LNCaP clone FGC (cell line): Measurements from ENCODE around the gene GH2.
"Not testable (repeated sequence)": the region's sequence is repeated elsewhere in the genome, so short reads cannot be mapped to it uniquely, and the experiment has no call there.

Source experiments
- DNase-seq: peaks from one replicate; pipeline ENCODE4 v3.0.0-alpha.2; 2011; ENCODE audit warnings: low read depth
- H3K4me3 ChIP-seq: 2 replicates; pipeline ENCODE4 v1.5.1; 2011; ENCODE audit warnings: mild to moderate bottlenecking, low read depth, low read length, control low read depth
- TF ChIP-seq, protein P1 (sequence below): IDR thresholded peaks from 2 replicates; pipeline ENCODE4 v1.5.1; 2012; ENCODE audit warnings: mild to moderate bottlenecking; ENCODE audit not compliant: control insufficient read depth, insufficient read depth; ENCODE audit errors: extremely low read depth

GH2 gene

DNA sequence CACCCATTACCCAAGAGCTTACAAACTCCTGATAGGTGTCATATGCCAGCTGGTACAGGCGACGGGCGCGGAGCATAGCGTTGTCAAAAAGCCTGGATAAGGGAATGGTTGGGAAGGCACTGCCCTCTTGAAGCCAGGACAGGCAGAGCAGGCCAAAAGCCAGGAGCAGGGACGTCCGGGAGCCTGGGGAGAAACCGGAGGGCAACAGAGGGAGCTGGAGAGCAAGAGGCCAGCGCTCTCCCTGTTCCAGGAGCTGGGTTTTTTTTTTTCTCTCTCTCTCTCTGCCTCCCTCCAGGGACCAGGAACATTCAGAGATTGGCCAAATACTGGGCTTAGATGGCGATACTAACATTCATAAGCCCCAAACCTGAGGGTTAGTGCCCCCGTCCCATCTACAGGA, 407 bp downstream of the GH2 start:
- not testable (repeated sequence) for DNase-seq, H3K4me3 ChIP-seq
- TF ChIP-seq, protein P1, sequence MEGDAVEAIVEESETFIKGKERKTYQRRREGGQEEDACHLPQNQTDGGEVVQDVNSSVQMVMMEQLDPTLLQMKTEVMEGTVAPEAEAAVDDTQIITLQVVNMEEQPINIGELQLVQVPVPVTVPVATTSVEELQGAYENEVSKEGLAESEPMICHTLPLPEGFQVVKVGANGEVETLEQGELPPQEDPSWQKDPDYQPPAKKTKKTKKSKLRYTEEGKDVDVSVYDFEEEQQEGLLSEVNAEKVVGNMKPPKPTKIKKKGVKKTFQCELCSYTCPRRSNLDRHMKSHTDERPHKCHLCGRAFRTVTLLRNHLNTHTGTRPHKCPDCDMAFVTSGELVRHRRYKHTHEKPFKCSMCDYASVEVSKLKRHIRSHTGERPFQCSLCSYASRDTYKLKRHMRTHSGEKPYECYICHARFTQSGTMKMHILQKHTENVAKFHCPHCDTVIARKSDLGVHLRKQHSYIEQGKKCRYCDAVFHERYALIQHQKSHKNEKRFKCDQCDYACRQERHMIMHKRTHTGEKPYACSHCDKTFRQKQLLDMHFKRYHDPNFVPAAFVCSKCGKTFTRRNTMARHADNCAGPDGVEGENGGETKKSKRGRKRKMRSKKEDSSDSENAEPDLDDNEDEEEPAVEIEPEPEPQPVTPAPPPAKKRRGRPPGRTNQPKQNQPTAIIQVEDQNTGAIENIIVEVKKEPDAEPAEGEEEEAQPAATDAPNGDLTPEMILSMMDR: peak; percentile 13; the same call in 1 of the 2 replicates

DNA sequence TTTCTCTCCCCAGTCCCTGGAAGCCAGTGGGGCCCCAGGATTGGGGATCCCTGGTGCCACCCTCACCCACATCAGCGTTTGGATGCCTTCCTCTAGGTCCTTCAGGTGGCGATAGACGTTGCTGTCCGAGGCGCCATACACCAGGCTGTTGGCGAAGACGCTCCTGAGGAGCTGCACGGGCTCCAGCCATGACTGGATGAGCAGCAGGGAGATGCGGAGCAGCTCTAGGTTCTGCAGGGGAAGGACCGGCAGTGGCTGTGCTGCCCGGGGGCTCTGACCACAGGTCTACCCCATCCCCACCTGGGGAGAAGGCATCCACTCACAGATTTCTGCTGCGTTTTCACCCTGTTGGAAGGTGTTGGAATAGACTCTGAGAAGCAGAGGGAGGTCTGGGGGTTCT, 1.0 kb downstream of the GH2 start:
- TF ChIP-seq, protein P1: no peak
- H3K4me3 ChIP-seq: no peak overlapping the region
- DNase-seq: no peak

DNA sequence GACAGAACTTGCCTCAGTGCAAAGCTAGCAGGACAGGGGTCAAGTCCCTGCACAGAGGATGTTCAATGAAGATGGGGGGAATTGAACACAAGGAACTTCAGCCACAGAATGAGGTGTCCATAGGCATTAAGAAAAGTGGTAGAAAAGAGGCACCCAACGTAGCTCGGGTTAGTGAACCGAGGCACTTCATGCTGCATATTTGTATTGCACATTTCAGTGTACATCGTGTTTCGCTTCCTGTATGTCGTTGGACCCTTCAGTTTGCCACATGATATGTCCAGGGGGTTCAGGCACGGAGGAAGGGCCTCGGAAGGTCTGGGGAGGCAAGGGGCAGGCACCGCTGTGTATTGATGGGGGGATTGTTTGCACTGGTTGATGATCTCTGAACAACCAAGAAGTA, 3.3 kb downstream of the GH2 start:
- DNase-seq, H3K4me3 ChIP-seq: not testable (repeated sequence)

DNA sequence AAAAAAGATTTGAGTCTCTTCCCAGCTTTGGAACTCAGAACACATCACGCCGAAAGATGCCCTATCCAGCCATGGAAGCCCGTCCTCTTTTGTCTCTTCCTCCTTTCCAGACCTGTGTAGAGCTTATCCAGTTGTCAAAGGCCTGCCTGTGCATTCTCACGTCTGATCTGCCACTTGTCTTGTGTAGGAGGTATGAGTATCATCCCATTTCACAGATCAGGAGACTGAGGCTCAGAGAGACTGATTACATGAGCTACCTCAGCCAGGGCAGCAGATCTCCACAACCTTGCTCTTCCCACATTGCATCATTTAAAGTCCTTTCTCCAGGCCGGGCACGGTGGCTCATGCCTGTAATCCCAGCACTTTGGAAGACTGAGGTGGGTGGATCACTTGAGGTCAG, 7.1 kb downstream of the GH2 start:
- DNase-seq: not testable (repeated sequence)

DNA sequence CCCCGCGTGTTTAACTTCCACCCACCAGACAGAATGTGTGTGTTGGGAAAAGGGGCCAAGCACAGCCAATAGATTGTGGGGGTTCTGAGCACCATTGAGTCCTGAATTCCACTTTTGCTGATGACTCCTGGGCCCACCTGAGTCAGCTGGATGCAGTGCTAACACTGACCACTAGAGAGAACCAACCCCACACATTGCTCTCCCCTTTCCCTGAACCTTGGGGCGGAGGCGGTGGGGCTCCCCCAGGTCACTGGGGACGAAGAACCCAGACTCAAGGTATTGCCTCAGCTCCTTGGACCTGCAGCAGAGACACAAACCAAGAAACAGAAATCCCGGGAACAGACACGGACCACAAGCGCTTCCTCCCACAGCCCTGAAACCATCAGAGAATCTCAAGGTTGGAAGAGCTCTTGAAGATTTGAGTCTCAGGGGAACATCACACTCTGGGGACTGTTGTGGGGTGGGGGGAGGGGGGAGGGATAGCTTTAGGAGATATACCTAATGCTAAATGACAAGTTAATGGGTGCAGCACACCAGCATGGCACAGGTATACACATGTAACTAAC, 7.6 kb downstream of the GH2 start:
- DNase-seq: not testable (repeated sequence)

More for the DNA sequence above, 7.1 kb downstream of the GH2 start:
- not testable (repeated sequence) for H3K4me3 ChIP-seq

DNA sequence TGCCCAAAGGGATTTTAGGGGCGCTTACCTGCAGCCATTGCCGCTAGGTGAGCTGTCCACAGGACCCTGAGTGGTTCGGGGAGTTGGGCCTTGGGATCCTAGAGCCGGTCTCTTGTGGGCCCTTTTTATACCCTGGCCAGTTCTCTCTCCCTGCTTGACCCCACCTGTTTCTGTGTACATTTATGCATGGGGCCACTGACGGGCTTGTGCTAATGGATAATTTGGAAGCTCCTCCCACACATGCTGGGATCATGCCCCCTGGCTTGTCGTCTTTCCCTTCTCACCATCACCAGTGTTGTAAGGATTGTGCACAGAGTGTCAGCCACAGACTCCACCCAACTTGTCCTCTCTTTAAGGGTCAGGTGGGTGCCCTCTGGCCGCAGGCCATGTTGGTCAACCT, 8.2 kb downstream of the GH2 start, which contains the start of gene CSH2:
Gene CSH2 (minus strand): TSS at position 101 of the 400 bp plus-strand sequence. CDS start 63 bp downstream, at position 38.
- H3K4me3 ChIP-seq: not testable (repeated sequence)

More for the DNA sequence above, 7.6 kb downstream of the GH2 start:
- H3K4me3 ChIP-seq: not testable (repeated sequence)

DNA sequence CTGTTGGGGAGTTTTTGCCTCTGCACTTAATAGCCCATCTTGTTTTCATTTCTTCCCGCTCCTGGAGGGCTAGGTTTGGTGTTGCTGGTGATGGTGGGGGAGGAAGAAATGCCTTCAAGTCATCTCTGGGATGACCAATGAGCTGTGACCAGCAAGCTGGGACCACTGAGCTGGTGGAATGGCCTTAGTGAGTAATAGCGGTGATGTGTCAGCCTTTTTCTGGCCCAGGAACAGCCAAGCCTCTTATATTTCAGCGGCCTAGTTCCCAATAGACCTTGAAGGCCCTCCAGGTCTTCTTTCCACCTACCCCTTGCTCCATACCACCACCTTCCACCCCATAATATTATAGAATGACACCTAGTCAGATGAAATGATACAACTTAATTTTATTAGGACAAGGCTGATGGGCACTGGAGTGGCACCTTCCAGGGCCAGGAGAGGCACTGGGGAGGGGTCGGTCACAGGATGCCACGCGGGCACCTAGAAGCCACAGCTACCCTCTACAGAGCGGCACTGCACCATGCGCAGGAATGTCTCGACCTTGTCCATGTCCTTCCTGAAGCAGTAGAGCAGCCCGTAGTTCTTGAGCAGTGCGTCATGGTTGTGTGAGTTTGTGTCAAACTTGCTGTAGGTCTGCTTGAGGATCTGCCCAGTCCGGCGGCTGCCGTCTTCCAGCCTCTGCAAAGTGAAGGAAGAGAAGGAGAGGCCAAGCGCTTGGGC, 9.9 kb downstream of the GH2 start:
- not testable (repeated sequence) for DNase-seq, H3K4me3 ChIP-seq

More for the DNA sequence above, 8.2 kb downstream of the GH2 start, which contains the start of gene CSH2:
- not testable (repeated sequence) for DNase-seq

DNA sequence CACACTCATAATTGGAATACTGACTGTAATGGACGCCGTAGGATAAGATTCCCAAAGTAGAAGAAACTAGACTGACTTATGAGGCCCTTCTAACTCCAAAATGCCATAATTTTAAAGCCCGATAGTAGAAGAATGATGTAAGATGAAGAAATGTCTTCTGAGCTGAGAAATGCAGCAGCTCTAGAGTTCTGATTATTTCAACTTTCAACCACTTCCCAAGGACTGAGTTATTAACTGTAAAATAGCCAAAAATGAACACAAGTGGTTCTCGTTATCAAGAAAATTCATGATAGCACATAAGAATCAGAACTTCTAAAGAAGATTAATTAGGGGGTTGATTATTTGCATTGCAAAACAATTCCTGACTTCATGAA, 11.5 kb downstream of the GH2 start:
- H3K4me3 ChIP-seq, DNase-seq: not testable (repeated sequence)

DNA sequence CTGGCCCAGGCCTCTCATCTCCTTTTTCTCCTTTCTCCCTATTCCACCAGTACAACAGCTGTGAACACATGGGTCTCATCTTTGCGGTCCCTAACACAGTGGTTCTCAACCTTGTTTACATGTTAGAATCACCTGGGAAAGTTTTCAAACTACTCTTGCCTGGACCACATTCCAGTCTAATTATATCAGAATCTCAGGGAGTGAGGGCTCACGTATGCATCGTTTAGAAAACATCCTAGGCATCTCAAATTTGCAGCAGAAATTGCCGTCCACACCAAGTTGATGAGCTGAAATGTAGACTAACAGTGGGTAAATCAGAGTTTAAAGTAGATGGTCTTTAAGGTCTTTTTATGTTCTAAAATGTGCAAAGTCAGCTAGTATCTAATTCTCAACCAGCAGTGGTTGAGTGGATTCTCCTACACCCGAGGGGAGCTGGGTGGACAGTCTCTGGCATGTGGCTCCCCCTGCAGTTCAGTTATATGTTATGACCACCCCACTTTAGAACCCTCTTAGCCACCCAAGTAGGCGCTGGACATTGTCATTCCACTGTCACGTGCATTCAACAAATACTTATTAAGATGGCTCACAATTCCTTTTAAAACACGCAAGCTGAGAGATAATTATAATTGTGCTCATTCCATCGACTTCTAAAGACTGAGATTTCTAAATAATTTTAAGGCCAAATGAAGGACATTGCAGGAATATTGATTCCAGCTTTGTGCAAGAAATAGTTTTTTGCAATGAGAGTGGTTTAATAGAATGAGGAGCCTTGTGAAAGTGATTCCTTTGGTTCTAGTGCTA, 12.1 kb downstream of the GH2 start:
- not testable (repeated sequence) for DNase-seq, H3K4me3 ChIP-seq

DNA sequence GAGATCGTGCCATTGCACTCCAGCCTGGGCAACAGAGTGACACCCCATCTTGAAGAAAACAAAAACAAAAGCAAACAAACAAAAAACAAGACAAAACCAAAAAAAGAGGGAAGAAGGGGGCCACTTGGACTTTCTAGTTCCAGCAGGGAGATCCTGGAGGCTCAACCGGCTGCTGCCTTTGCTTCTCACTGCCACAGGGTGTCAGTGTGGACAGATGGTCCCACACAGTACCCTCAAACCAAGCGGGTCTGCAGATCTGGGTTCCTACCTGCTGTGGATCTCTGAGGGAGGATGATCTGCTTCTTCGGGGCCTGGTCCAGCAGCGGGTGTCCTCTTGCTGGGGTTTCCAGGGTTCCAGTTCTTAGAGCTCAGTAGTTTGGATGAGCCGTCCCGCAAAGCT, 15.1 kb downstream of the GH2 start:
- H3K4me3 ChIP-seq, DNase-seq: not testable (repeated sequence)
- TF ChIP-seq, protein P1: 0 out of 2 replicates have a peak, but pooled peaks have one; percentile 20
